Measurements from ENCODE around the gene GATAD1. TPM values are rescaled to one million over a fixed set of nuclear protein-coding genes. Genes with fewer than 3 reads are reported as not detected.
A peak's percentile ranks its signal among the peaks of the same experiment; 100 is the strongest.
"Not testable (repeated sequence)": the region's sequence is repeated elsewhere in the genome, so short reads cannot be mapped to it uniquely, and the experiment has no call there.

GATAD1 gene
- 27.9 TPM for polyA plus RNA-seq (ENCODE audit: insufficient read length)

GRCh38 chr7:92447345-92448204 is at the start of gene GATAD1:
TSS of gene GATAD1 (plus strand) at chr7:92447482. CDS start at chr7:92447730, 248 bp downstream.
- peak; percentile 94 for DNase-seq

- DNase-seq = no peak
Measured at GRCh38 chr7:92397542-92397941, 49.7 kb upstream of the GATAD1 start.

GRCh38 chr7:92400013-92400412 is 47.3 kb upstream of the GATAD1 start:
- DNase-seq = no peak

GRCh38 chr7:92402920-92403759 is 44.1 kb upstream of the GATAD1 start:
- DNase-seq = no peak

- DNase-seq = no peak
Measured at GRCh38 chr7:92403760-92404074, 43.6 kb upstream of the GATAD1 start.

- DNase-seq = no peak
Measured at GRCh38 chr7:92404170-92404614, 43.1 kb upstream of the GATAD1 start.

GRCh38 chr7:92409357-92409756 is 37.9 kb upstream of the GATAD1 start:
- DNase-seq = no peak

- not testable (repeated sequence) for DNase-seq
Measured at GRCh38 chr7:92410162-92410561, 37.1 kb upstream of the GATAD1 start.

GRCh38 chr7:92412745-92413144 is 34.5 kb upstream of the GATAD1 start:
- DNase-seq = no peak

GRCh38 chr7:92413550-92413949 is 33.7 kb upstream of the GATAD1 start:
- no peak for DNase-seq

GRCh38 chr7:92415225-92415624 is 32.1 kb upstream of the GATAD1 start:
- DNase-seq = no peak

GRCh38 chr7:92417913-92418312 is 29.4 kb upstream of the GATAD1 start:
- no peak for DNase-seq

- no peak for DNase-seq
Measured at GRCh38 chr7:92421676-92422435, 25.4 kb upstream of the GATAD1 start.

- no peak for DNase-seq
Measured at GRCh38 chr7:92422926-92423325, 24.4 kb upstream of the GATAD1 start.

- DNase-seq = no peak
Measured at GRCh38 chr7:92423710-92424131, 23.6 kb upstream of the GATAD1 start.

GRCh38 chr7:92425311-92425947 is 21.9 kb upstream of the GATAD1 start:
- DNase-seq = no peak

GRCh38 chr7:92427193-92427592 is 20.1 kb upstream of the GATAD1 start:
- no peak for DNase-seq

- DNase-seq = no peak
Measured at GRCh38 chr7:92432299-92432946, 14.9 kb upstream of the GATAD1 start.

- no peak for DNase-seq
Measured at GRCh38 chr7:92433019-92433418, 14.3 kb upstream of the GATAD1 start.

- DNase-seq = no peak
Measured at GRCh38 chr7:92435542-92435941, 11.7 kb upstream of the GATAD1 start.

- no peak for DNase-seq
Measured at GRCh38 chr7:92436612-92437445, 10.5 kb upstream of the GATAD1 start.

All from hindlimb muscle (tissue), 1 donor.